Left renal cortex interstitium (tissue), 4 donors: ENCODE data around the gene DNAJC12. TPM values are rescaled to one million over a fixed set of nuclear protein-coding genes. Genes with fewer than 3 reads are reported as not detected.
"Not testable (repeated sequence)": the region's sequence is repeated elsewhere in the genome, so short reads cannot be mapped to it uniquely, and the experiment has no call there.

Experiments
- DNase-seq, 4 donors: peaks; one replicate each; pipeline ENCODE4 v3.0.0-alpha.2; 2013; ENCODE audit warnings: low read depth in 4 of 4, low spot score in 2 of 4, missing footprints in 1 of 4
- polyA plus RNA-seq, 4 donors: library from polyadenylated mRNA; unstranded; fragments of 120-200 nt; gene quantifications; one replicate each; pipeline ENCODE4 v1.2.1, GENCODE V29; 2013; ENCODE audit not compliant: insufficient read length in 4 of 4

The DNAJC12 gene
- polyA plus RNA-seq, 4 donors = 9.7 to 16.3 (median 13.9) TPM

DNA sequence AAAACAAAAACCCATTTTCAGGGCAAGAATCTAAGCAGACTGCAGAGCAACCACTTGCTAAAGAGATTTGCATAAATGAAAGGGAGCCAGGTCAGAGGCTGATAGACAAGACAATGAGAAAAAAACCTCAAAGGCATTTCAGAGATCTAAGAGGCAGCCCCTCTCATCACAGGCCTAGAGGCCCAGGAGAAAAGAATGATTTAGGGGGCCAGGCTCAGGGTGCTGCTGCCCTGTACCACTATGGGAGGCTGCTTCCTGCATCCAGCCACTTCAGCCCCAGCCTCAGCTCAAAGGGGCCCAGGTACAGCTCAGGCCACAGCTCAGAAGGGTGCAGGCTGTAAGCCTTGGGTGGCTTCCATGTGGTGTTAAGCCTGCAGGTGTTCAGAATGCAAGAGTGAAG lies 3.7 kb upstream of the DNAJC12 start:
- no peak for DNase-seq

DNA sequence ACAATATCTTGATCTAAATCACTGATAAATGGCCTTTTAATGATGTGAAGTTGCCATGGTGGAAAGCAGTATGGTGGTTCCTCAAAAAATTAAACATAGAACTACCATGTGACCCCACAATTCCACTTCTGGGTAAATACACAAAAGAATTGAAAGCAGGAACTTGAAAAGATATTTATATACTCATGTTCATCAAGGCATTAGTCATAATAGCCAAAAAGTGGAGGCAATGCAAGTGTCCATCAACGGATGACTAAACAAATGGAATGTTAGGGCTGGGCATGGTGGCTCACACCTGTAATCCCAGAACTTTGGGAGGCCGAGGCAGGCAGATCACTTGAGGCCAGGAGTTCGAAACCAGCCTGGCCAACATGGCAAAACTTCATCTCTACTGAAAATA lies 2.0 kb upstream of the DNAJC12 start:
- DNase-seq = no peak

DNA sequence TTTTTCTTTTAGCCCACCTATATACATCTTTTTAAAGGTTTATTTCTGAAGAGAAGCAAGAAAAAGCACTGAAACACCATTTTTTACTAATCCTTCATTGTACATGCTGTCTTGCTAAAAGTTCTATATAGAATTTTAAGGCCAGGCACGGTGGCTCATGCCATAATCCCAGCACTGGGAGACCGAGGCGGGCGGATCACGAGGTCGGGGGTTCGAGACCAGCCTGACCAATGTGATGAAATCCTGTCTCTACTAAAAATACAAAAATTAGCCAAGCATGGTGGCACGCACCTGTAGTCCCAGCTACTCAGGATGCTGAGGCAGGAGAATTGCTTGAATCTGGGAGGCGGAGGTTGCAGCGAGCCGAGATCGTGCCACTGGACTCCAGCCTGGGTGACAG lies 1.5 kb upstream of the DNAJC12 start:
- DNase-seq = not testable (repeated sequence)

DNA sequence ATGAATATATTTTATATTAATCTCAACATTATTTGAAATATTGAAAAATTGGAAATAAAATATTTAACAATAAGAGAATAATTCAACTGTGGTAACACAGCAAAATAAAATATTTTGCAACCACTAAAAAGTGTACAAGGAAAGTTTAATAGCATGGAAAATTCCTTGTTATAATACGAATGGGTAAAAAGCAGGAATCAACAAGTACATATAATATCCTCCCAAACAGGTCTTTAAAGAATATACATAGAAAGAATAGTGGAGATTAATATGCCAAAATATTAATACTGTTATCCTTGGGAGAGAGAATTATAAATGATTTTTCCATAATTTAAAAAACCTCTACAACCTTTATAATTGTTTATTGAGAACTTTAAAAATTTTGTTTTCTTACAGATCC lies 1.0 kb downstream of the DNAJC12 start:
- no peak for DNase-seq

DNA sequence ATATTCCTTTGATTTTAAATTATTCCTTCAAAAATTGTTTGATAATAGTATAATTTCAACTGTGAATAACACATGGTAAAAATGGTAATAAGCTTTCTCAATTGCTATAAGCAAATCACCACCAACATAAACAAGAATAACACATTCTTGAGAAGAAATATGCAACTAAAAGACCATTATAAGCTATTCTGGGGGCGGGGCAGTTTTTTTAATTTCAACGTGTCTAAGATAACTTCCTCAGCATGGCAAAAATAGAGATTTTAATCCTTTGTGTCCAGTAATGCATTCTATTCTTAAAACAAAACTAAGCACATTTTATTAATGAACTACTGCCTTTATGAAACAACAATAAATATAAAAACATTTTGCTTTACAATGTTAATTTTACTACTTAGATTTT lies 1.5 kb downstream of the DNAJC12 start:
- DNase-seq = no peak

DNA sequence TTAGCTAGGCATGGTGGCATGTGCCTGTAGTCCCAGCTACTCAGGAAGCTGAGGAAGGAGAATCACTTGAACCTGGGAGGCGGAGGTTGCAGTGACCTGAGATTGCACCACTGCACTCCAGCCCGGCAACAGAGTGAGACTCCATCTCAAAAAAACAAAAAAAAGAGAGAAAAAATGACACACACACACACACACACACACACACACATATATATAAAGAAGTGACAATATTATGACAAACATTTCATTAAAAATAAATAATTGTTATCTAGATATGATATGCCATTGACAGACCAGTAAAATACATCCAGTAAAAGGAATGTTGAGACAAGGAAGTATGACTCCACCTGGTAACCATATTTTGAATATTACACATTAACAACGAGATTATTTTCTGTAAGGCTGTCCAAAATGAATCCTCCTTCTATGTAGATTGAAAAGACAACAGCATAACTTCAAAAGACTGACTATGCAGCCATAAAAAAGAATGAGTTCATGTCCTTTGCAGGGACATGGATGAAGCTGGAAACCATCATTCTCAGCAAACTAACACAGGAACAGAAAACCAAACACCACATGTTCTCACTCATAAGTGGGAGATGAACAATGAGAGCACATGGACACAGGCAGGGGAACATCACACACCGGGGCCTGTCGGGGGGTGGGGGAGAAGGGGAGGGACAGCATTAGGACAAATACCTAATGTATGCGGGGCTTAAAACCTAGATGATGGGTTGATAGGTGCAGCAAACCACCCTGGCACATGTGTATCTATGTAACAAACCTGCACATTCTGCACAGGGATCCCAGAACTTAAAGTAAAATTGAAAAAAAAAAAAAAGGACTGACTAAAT lies 2.2 kb downstream of the DNAJC12 start:
- DNase-seq = not testable (repeated sequence)

DNA sequence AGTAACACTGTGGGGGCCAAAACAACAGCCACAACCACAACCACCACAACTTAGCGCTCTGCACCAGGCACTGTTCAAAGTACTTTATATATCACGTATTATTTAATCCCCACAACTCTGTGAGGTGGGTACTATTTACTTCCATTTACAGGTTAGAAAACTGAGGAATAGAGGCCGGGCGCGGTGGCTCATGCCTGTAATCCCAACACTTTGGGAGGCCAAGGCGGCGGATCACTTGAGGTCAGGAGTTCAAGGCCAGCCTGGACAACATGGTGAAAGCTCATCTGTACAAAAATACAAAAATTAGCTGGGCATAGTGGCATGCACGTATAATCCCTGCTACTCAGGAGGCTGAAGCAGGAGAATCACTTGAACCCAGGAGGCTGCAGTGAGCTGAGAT lies 3.6 kb downstream of the DNAJC12 start:
- DNase-seq = no peak

DNA sequence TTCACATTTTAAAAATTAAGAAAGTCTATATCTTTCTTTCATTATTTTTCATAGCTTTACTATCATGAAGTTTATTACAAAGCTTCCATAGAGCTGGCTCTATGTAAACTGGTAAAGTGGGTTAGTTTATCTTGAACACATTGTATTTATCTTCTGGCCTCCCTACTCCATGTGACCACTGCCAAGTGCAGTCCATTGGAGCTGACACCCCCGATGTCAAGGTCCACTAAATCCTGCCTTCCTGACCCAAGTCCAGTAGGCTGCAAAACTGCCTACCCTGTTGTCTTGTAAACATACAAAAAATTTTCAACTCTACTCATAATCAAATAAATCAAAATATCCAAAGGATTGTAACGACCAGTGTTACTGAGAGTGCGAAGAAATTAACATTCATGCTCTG lies 10.2 kb downstream of the DNAJC12 start:
- DNase-seq = no peak

DNA sequence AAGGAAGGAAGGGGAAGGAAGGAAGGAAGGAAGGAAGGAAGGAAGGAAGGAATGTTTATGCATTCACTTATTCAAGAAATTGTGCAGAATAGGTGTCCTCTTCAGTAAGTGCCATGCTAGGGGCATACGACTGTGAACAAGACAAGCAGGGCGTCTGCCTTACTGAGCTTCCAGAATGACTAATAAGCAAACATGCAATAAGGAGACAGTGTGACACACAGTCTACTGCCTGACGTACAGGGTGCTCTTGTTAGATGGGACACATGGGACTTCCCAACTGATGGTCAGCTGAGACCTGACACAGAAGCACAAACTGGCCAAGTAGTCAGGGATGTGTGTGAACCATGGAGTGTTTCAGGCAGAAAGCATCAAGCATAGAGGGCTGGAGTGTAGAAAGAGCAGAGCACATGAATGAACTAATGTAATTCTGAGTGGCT lies 18.2 kb downstream of the DNAJC12 start:
- no peak for DNase-seq

DNA sequence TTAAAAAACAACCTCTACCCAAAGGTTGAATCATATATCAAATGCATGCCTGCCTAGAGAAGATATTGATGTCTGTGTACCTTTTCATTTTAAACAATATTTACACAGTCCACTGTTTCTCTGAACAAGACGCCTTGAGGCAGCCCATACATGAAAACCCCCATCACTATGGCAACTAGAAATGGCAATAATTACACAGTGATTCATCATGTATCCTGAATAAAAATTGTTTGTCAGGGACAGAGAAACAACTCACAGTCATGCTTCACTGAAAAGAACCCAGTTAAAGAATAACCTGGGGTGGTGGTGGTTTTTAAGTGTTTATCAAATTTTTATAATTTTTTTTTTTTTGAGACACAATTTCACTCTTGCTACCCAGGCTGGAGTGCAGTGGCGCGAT lies 19.7 kb downstream of the DNAJC12 start:
- DNase-seq = no peak

DNA sequence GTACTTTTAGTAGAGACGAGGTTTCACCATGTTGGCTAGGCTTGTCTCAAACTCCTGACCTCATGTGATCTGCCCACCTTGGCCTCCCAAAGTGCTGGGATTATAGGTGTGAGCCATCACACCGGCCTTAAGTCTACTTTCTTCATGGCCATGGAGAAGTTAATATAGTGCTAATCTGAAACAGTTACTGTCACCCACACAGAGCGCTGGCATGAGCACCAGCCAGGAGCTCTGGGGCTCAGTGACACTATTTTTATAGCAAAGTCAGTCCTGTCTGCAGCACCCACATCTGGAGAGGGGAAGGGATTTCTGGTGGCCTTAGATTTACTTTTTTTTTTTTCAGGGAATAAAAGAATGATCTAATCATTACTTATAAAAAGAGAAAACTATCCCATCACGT lies 21.3 kb downstream of the DNAJC12 start:
- no peak for DNase-seq

DNA sequence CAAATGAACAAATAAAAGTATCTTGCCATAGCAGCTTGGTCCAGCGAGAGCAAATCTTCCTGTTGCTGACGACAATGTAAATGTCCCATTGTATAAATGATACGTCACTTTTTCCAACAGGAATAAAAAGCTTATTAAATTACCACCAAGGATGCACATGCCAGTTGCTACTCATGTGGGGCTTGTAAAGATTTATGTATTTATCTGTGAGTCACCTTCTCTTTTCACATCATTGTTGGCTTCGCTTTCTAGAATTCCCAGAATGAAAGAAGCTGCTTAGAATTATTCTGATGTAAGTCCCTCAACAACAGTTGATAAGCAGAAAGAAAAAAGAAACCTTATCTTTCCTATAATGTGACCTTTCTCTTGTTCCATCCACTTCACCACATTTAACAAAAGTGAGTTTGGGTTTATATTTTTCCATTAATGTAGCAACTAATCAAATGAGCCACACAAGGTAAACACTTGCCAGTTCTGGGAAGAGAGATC lies 22.4 kb downstream of the DNAJC12 start:
- DNase-seq = no peak

DNA sequence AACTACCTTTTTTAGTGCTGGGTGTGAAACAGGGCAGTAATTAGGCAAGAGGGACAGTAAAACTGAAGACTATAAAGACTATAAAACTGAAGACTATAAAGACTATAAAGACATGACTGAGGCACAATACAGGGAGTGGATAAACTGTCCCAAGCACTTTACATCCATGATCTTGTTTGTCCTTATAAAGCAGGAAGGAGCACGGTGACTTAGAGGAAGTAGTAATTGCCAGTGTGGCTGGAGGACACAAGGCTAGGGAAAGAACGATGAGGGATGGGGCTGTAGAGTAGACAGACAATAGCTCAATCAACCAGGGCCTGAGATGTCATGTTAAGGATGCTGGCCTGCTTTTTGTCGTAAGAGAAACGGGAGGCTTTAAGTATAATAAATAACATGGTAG lies 26.0 kb downstream of the DNAJC12 start:
- no peak for DNase-seq

DNA sequence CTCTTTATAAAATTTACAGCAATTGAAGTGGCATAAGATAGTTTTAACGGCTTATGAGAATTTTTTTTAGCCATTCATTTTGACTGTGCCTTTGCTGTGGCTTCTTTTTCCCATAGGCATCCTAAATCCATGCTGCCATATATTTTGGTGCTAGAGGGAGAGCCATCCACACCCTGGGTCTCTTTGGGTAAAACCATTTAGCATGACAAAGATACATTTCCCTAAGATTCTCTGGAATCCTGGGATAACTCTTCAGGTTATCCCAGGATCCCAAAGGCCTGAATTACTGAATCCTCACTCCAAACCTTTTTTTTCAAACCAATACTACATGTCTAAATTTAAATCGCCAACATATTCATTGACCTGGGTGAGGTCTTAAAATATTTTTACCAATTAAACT lies 28.9 kb downstream of the DNAJC12 start:
- DNase-seq = no peak

DNA sequence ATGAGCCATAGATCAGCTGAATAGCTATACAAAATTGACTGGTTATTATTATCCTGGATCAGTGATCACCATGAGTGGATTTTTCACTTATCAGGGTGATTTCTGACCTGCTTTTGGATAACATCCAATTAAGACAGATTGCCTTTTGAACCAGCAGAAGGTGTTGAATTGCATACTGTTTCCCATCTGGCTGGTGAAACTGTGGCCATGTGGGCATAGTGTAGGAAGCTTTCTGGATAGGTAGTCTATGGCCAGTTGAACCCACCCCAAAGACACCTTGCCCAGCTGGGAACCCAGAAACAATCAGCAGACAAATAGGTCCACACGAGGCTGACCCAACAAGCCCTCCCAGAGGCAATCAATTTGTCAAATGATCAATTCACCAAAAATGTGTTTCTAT lies 29.3 kb downstream of the DNAJC12 start:
- DNase-seq = no peak

DNA sequence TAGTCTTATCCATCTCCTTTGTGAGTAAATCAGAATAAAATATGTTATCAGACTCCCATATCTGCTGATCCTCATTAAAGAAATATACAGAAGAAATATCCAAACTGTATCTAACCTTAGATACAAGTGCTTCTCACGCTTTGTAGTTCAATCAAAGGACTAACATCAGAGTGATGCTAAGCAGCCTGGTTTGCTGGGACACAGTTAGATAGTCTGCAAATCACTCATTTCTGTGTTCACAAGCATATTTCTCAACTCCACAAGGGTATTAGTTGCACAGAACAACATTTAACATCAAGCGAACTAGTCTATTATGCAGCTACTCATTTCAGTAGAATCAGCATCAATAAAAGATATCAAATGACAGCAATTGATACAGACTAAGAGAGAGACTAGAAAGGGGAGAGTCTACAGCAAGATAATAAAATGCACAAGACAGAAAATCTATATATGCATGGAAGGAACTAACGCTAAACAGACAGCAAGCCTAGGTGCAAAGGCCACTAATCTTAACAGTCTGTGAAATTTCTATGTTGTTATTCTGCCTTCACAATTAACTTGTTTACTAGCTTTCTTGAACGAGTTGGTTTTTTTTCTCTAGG lies 30.0 kb downstream of the DNAJC12 start:
- no peak for DNase-seq

DNA sequence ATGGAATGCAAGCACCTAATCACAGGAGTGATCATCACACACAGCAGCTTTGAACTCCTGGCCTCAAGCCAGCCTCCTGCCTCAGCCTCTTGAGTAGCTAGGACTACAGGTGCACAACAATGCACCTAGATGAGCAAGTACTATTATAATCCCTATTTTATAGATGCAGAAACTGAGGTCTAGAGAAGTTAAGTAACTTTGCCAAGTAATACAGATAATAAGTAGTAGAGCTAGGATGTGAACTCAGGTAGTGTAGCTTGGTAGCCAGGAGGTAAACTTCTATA lies 33.7 kb downstream of the DNAJC12 start:
- no peak for DNase-seq

DNA sequence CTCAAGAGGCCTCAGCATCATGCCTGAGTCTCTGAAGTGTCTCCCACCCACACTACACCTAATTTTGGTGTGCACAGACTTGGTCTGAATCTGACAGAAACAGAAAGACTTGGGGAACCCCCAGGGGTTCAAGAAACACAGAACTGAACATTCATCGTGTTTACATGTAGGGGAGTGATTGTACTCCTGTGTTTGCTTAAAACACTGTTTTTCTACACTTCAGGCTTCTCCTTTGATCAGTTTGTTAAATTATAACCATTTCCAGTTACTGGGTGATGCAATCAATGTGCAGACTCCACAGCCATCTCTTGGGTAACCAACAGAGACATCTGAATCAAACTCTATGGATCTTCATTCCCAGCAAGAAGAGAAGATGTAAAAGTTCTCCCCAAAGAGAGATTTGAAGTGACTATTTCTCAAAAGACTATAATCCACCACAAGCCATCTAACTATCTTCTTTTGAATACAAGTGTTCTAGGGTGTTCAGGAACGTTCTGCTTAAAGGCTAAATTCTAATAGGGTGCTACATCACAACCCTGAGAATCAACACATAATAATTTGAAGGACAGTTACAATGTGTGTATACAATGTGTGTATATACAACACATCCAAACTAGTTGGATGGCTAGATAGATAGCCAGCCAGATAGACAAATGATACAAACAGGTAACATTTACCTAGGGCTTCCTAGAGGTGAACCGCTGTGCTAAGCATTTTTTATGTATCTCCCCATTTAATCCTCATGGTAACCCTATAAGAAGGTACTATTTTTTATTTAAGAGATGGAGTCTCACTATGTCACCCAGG lies 34.2 kb downstream of the DNAJC12 start:
- no peak for DNase-seq

DNA sequence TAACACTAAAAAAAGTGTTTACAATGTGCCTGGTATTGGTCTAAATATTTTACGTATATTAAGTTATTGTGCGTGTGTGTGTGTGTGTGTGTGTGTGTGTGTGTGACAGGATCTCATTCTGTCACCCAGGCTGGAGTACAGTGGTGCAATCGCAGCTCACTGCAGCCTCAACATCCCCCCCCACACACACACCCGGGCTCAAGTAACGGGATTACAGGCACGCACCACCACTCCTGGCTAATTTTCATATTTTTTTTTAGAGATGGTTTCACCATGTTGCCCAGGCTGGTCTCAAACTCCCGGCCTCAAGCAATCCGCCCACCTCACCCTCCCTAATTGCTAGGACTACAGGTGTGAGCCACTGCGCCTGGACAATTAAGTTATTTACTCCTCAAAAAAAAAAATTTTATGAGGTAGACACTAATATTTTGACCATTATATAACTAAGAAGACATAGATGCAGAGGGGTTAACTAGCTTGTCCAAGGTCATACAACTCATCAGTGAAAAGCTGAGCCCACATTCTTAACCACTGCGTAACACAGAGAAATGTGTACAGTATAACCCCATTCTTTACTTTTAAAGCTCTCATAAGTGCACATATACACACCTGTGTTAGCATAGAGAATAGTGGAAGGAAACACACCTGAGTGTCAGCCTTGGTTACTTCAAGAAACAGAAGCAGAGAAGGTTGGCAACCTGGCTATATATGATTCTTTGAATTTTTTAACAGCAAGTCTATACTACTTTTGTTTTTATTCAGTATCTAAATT lies 35.0 kb downstream of the DNAJC12 start:
- no peak for DNase-seq

DNA sequence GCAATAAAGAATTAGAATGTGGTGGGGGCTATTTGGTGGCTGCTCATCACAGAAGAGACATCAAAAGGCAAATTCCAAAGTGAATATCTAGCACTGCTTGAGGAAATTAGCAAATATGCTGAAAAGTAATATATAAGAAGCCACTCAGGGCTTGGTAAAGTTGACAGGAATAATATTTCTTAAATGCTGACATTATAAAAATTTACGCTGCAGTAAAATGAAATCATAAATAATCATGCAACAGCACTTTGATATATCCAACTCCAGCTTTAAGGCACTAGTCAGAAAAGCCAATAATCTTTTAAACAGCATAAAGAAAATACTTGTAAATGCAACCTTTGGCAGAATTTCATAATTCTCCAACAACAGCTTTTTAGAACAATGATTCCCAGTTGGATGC lies 36.9 kb downstream of the DNAJC12 start:
- DNase-seq = no peak

DNA sequence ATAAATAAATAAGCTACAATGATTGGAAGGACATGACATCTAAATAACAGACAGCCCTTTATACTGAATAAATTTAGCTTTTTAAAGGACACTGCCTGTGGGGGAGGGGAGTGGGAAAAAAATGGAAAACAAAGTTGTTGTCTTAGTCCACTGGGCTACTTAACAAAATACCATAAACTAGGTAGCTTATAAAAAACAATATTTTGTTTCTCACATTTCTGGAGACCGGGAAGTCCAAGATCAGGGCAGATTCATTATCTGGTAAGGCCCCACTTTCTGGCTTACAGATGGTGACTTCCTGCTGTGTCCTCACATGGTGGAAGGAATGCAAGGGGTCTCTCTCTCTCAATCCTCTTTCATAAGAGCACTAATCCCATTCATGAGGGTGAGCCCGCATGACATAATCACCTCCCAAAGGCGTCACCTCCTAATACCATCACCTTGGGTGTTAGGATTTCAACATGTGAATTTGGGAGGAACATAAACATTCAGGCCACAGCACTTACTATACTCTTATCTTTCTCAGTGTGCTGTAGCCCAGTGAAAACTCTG lies 43.0 kb downstream of the DNAJC12 start:
- no peak for DNase-seq
